WTC11 (cell line): ENCODE measurements around the gene ADIPOR1. TPM values are rescaled to one million over a fixed set of nuclear protein-coding genes. Genes with fewer than 3 reads are reported as not detected.

Experiments
- ATAC-seq: fragments of 200-7000 bp; cut with Tn5 transposase; 2 replicates; pipeline ENCODE4 v1.10.0; 2021; ENCODE audit warnings: mild to moderate bottlenecking, moderate library complexity
- CTCF ChIA-PET: fragments of 300-600 bp; sonication (Branson Sonifier 250); formaldehyde crosslinking; loops from one replicate; lab custom pipeline; 2021; ENCODE audit warnings: antibody characterized with exemption; lab: Charles Lee
- POLR2A ChIA-PET: fragments of 350-600 bp; sonication (Branson Sonifier 250); formaldehyde crosslinking; loops from one replicate; lab custom pipeline; 2021; ENCODE audit warnings: antibody characterized with exemption; lab: Charles Lee
- DNase-seq: peaks from one replicate; pipeline ENCODE4 v3.0.0; 2021; ENCODE audit warnings: low spot score
- H3K27ac Mint-ChIP-seq: 2 replicates; pipeline ENCODE4 v1.8.0; 2021; ENCODE audit warnings: mixed read lengths
- H3K27me3 Mint-ChIP-seq: 2 replicates; pipeline ENCODE4 v1.8.0; 2021; ENCODE audit warnings: low read depth, mild to moderate bottlenecking, moderate library complexity, mixed read lengths
- H3K36me3 Mint-ChIP-seq: 2 replicates; pipeline ENCODE4 v1.8.0; 2021; ENCODE audit warnings: mixed read lengths
- H3K4me1 Mint-ChIP-seq: 2 replicates; pipeline ENCODE4 v1.8.0; 2022; ENCODE audit warnings: mixed read lengths
- H3K4me3 Mint-ChIP-seq: 2 replicates; pipeline ENCODE4 v1.8.0; 2021; ENCODE audit warnings: mild to moderate bottlenecking, moderate library complexity, mixed read lengths
- H3K9me3 Mint-ChIP-seq: 2 replicates; pipeline ENCODE4 v1.8.0; 2021; ENCODE audit warnings: mixed read lengths
- CREM ChIP-seq: sonication (generic); formaldehyde crosslinking; IDR thresholded peaks from 2 replicates; pipeline ENCODE4 v1.8.1; 2022; ENCODE audit warnings: mild to moderate bottlenecking, missing genetic modification reagents, moderate library complexity
- EMX1 ChIP-seq: fragments of 250-450 bp; sonication (Bioruptor Pico); IDR thresholded peaks from 2 replicates; pipeline ENCODE4 v1.8.0; 2021; ENCODE audit warnings: mild to moderate bottlenecking
- FOXP1 ChIP-seq: sonication (generic); formaldehyde crosslinking; IDR thresholded peaks from 2 replicates; pipeline ENCODE4 v1.8.0; 2022; ENCODE audit warnings: missing genetic modification reagents, mild to moderate bottlenecking, moderate library complexity, borderline replicate concordance
- HMGA2 ChIP-seq: fragments of 250-450 bp; sonication (Bioruptor Pico); IDR thresholded peaks from 2 replicates; pipeline ENCODE4 v1.4.0; 2021; ENCODE audit warnings: mild to moderate bottlenecking, moderate library complexity
- MXD4 ChIP-seq: fragments of 250-450 bp; sonication (Bioruptor Pico); IDR thresholded peaks from 2 replicates; pipeline ENCODE4 v1.8.0; 2021; ENCODE audit warnings: mild to moderate bottlenecking, moderate library complexity, borderline replicate concordance
- NR1H2 ChIP-seq: sonication (generic); formaldehyde crosslinking; IDR thresholded peaks from 2 replicates; pipeline ENCODE4 v1.9.0; 2021; ENCODE audit warnings: mild to moderate bottlenecking, moderate library complexity, missing genetic modification reagents
- SMAD3 ChIP-seq: sonication (generic); formaldehyde crosslinking; IDR thresholded peaks from 2 replicates; pipeline ENCODE4 v1.8.0; 2022; ENCODE audit warnings: missing genetic modification reagents, mild to moderate bottlenecking, borderline replicate concordance
- TCF7 ChIP-seq: sonication (generic); formaldehyde crosslinking; IDR thresholded peaks from 2 replicates; pipeline ENCODE4 v1.8.0; 2022; ENCODE audit warnings: mild to moderate bottlenecking, low read depth, missing genetic modification reagents, moderate library complexity
- TP53 ChIP-seq: sonication (generic); formaldehyde crosslinking; IDR thresholded peaks from 2 replicates; pipeline ENCODE4 v1.8.1; 2023; ENCODE audit warnings: mild to moderate bottlenecking, missing genetic modification reagents
- ZNF671 ChIP-seq: fragments of 250-450 bp; sonication (Bioruptor Pico); IDR thresholded peaks from 2 replicates; pipeline ENCODE4 v1.8.0; 2021; ENCODE audit warnings: mild to moderate bottlenecking
- total RNA-seq: library from RNA; stranded (reverse); gene quantifications from 3 replicates; pipeline ENCODE4 v1.2.3, GENCODE V29; 2021
- TF ChIP-seq, protein P1 (sequence below): sonication (generic); formaldehyde crosslinking; IDR thresholded peaks from 2 replicates; pipeline ENCODE4 v1.8.0; 2022; ENCODE audit warnings: mild to moderate bottlenecking, missing genetic modification reagents
- TF ChIP-seq, protein P2 (sequence below): fragments of 250-450 bp; sonication (Bioruptor Pico); IDR thresholded peaks from 2 replicates; pipeline ENCODE4 v1.9.0; 2021; ENCODE audit warnings: mild to moderate bottlenecking
- TF ChIP-seq, protein P3 (sequence below): sonication (generic); formaldehyde crosslinking; conservative IDR thresholded peaks from 2 replicates; pipeline ENCODE4 v1.8.1; 2022; ENCODE audit warnings: mild to moderate bottlenecking, missing genetic modification reagents
- TF ChIP-seq, protein P4 (sequence below): sonication (generic); formaldehyde crosslinking; IDR thresholded peaks from 2 replicates; pipeline ENCODE4 v1.8.1; 2023; ENCODE audit warnings: mild to moderate bottlenecking, missing genetic modification reagents
- TF ChIP-seq, protein P5 (sequence below): sonication (generic); formaldehyde crosslinking; IDR thresholded peaks from 2 replicates; pipeline ENCODE4 v1.8.0; 2023; ENCODE audit warnings: mild to moderate bottlenecking, missing genetic modification reagents
- TF ChIP-seq, protein P6 (sequence below): sonication (generic); formaldehyde crosslinking; IDR thresholded peaks from 2 replicates; pipeline ENCODE4 v1.8.0; 2022; ENCODE audit warnings: mild to moderate bottlenecking, missing genetic modification reagents
- TF ChIP-seq, protein P7 (sequence below): sonication (generic); formaldehyde crosslinking; IDR thresholded peaks from 2 replicates; pipeline ENCODE4 v1.8.0; 2022; ENCODE audit warnings: missing genetic modification reagents

ADIPOR1 gene
- total RNA-seq, 1 experiment from 2014 or later: 72.6 TPM

DNA sequence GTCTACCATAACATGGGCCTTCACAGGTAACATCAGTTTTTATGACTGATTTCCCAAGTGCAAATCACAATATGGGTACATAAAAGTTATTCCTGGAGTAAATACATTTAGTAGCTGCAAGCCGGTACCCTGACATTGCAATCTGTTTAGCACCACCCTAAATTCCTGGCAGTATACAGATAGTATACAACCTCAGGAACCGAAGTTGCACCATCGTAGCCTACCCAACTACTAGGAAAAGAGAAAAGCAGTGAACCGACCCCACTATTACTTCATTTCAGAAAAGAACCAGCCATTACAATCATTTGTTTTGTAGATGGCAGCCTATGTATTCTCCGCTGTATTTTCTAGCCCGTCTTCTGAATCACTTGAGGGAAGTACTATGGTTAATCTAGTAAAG is 1.1 kb downstream of the ADIPOR1 start:
- H3K27me3 Mint-ChIP-seq: no peaks in the 10 kb centered on the region
- no peaks in the 10 kb centered on the region for H3K9me3 Mint-ChIP-seq
- H3K4me3 Mint-ChIP-seq: peak overlapping the region; percentile 82
- ATAC-seq: no peak
- TF ChIP-seq CREM (CRISPR knock-in tag): no peak
- TF ChIP-seq, protein P1, sequence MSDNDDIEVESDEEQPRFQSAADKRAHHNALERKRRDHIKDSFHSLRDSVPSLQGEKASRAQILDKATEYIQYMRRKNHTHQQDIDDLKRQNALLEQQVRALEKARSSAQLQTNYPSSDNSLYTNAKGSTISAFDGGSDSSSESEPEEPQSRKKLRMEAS (CRISPR knock-in tag): no peak
- TF ChIP-seq, protein P2, sequence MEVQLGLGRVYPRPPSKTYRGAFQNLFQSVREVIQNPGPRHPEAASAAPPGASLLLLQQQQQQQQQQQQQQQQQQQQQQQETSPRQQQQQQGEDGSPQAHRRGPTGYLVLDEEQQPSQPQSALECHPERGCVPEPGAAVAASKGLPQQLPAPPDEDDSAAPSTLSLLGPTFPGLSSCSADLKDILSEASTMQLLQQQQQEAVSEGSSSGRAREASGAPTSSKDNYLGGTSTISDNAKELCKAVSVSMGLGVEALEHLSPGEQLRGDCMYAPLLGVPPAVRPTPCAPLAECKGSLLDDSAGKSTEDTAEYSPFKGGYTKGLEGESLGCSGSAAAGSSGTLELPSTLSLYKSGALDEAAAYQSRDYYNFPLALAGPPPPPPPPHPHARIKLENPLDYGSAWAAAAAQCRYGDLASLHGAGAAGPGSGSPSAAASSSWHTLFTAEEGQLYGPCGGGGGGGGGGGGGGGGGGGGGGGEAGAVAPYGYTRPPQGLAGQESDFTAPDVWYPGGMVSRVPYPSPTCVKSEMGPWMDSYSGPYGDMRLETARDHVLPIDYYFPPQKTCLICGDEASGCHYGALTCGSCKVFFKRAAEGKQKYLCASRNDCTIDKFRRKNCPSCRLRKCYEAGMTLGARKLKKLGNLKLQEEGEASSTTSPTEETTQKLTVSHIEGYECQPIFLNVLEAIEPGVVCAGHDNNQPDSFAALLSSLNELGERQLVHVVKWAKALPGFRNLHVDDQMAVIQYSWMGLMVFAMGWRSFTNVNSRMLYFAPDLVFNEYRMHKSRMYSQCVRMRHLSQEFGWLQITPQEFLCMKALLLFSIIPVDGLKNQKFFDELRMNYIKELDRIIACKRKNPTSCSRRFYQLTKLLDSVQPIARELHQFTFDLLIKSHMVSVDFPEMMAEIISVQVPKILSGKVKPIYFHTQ (CRISPR knock-in tag): no peak
- TF ChIP-seq EMX1 (CRISPR knock-in tag): no peak
- no peak for TF ChIP-seq HMGA2 (CRISPR knock-in tag)
- TF ChIP-seq, protein P3, sequence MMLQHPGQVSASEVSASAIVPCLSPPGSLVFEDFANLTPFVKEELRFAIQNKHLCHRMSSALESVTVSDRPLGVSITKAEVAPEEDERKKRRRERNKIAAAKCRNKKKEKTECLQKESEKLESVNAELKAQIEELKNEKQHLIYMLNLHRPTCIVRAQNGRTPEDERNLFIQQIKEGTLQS (CRISPR knock-in tag): no peak
- TF ChIP-seq, protein P4, sequence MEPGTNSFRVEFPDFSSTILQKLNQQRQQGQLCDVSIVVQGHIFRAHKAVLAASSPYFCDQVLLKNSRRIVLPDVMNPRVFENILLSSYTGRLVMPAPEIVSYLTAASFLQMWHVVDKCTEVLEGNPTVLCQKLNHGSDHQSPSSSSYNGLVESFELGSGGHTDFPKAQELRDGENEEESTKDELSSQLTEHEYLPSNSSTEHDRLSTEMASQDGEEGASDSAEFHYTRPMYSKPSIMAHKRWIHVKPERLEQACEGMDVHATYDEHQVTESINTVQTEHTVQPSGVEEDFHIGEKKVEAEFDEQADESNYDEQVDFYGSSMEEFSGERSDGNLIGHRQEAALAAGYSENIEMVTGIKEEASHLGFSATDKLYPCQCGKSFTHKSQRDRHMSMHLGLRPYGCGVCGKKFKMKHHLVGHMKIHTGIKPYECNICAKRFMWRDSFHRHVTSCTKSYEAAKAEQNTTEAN (CRISPR knock-in tag): no peak
- TF ChIP-seq SMAD3 (CRISPR knock-in tag): no peak
- TF ChIP-seq, protein P5, sequence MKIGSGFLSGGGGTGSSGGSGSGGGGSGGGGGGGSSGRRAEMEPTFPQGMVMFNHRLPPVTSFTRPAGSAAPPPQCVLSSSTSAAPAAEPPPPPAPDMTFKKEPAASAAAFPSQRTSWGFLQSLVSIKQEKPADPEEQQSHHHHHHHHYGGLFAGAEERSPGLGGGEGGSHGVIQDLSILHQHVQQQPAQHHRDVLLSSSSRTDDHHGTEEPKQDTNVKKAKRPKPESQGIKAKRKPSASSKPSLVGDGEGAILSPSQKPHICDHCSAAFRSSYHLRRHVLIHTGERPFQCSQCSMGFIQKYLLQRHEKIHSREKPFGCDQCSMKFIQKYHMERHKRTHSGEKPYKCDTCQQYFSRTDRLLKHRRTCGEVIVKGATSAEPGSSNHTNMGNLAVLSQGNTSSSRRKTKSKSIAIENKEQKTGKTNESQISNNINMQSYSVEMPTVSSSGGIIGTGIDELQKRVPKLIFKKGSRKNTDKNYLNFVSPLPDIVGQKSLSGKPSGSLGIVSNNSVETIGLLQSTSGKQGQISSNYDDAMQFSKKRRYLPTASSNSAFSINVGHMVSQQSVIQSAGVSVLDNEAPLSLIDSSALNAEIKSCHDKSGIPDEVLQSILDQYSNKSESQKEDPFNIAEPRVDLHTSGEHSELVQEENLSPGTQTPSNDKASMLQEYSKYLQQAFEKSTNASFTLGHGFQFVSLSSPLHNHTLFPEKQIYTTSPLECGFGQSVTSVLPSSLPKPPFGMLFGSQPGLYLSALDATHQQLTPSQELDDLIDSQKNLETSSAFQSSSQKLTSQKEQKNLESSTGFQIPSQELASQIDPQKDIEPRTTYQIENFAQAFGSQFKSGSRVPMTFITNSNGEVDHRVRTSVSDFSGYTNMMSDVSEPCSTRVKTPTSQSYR (CRISPR knock-in tag): no peak
- TF ChIP-seq, protein P6, sequence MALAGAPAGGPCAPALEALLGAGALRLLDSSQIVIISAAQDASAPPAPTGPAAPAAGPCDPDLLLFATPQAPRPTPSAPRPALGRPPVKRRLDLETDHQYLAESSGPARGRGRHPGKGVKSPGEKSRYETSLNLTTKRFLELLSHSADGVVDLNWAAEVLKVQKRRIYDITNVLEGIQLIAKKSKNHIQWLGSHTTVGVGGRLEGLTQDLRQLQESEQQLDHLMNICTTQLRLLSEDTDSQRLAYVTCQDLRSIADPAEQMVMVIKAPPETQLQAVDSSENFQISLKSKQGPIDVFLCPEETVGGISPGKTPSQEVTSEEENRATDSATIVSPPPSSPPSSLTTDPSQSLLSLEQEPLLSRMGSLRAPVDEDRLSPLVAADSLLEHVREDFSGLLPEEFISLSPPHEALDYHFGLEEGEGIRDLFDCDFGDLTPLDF (CRISPR knock-in tag): no peak
- TF ChIP-seq FOXP1 (CRISPR knock-in tag): no peak
- no peak for TF ChIP-seq TP53 (CRISPR knock-in tag)
- no peak for TF ChIP-seq MXD4
- H3K27ac Mint-ChIP-seq: no peak overlapping the region; the same call in 1 of the 2 replicates
- ChIA-PET POLR2A (no interaction called here), CTCF (no interaction called here)
- peaks cover 16% of the 10 kb centered on the region for H3K4me1 Mint-ChIP-seq
- DNase-seq: no peak
- H3K36me3 Mint-ChIP-seq: no peaks in the 10 kb centered on the region

DNA sequence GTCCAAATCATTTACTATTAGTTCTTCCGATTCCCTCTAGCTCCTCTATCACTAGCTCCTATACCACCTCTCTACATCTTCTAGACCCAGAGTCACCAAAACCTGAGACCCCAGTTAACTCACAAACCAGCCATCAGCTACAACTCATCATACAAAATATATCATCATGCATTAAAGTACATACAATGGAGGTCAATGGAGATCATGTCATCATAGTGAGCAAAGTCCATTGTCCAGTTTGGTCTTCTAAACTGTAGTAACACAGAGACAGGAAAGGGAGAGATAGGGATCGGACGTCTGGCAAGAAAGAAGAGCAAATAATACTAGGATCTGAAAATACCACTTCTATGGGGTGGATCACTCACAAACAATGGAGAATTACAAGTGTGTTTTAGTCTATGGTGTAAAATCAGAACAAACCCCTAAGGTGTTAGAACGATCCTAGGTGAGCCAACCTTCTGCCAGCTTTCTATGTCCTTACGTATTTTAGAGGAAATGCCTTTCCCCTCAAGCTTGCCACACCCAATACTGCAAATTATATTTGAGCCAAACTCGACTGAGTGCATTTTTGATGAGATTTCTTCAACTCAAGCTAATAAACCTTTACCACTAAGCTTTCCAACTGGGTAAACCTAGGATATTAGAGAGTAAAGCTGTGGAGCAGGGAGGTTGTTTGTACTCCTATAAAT is 3.9 kb downstream of the ADIPOR1 start:
- peaks cover 9% of the 10 kb centered on the region for H3K36me3 Mint-ChIP-seq
- ChIA-PET POLR2A (no interaction called here), CTCF (interaction anchor here (0.6 kb wide), 1 partner anchor 27 kb away, joined by 4 read pairs; the partner anchor contains the start of gene KLHL12)
- no peak overlapping the region for H3K4me3 Mint-ChIP-seq
- ATAC-seq: no peak
- H3K9me3 Mint-ChIP-seq: no peaks in the 10 kb centered on the region
- H3K4me1 Mint-ChIP-seq: peaks cover 16% of the 10 kb centered on the region
- DNase-seq: no peak
- H3K27me3 Mint-ChIP-seq: no peaks in the 10 kb centered on the region
- no peak overlapping the region for H3K27ac Mint-ChIP-seq
- no peak for TF ChIP-seq ZNF671
- TF ChIP-seq TCF7 (CRISPR knock-in tag): no peak
- TF ChIP-seq, protein P7, sequence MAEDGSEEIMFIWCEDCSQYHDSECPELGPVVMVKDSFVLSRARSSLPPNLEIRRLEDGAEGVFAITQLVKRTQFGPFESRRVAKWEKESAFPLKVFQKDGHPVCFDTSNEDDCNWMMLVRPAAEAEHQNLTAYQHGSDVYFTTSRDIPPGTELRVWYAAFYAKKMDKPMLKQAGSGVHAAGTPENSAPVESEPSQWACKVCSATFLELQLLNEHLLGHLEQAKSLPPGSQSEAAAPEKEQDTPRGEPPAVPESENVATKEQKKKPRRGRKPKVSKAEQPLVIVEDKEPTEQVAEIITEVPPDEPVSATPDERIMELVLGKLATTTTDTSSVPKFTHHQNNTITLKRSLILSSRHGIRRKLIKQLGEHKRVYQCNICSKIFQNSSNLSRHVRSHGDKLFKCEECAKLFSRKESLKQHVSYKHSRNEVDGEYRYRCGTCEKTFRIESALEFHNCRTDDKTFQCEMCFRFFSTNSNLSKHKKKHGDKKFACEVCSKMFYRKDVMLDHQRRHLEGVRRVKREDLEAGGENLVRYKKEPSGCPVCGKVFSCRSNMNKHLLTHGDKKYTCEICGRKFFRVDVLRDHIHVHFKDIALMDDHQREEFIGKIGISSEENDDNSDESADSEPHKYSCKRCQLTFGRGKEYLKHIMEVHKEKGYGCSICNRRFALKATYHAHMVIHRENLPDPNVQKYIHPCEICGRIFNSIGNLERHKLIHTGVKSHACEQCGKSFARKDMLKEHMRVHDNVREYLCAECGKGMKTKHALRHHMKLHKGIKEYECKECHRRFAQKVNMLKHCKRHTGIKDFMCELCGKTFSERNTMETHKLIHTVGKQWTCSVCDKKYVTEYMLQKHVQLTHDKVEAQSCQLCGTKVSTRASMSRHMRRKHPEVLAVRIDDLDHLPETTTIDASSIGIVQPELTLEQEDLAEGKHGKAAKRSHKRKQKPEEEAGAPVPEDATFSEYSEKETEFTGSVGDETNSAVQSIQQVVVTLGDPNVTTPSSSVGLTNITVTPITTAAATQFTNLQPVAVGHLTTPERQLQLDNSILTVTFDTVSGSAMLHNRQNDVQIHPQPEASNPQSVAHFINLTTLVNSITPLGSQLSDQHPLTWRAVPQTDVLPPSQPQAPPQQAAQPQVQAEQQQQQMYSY (CRISPR knock-in tag): no peak
- TF ChIP-seq NR1H2 (CRISPR knock-in tag): no peak
- TF ChIP-seq, protein P5 (CRISPR knock-in tag): no peak
